NCI-H146 treated with DMSO at 0.1 percent for 48 hours (cell line): ENCODE results near the gene NUP188.

Experiments
- DNase-seq: peaks from one replicate; lab custom pipeline; 2025; ENCODE audit not compliant: unreplicated experiment; lab: John Stamatoyannopoulos, UW

The NUP188 gene

GRCh38 chr9:128947527-128948301 is at the start of gene NUP188, which contains the start of gene DOLK:
Gene NUP188 (plus strand): TSS chr9:128947699. CDS start chr9:128947720, 21 bp downstream.
Gene DOLK (minus strand): TSS chr9:128947603. CDS start chr9:128947303, 300 bp downstream.
- DNase-seq, result peak; percentile 49

- no peak for DNase-seq
These were observed 49.1 kb upstream of the NUP188 start for GRCh38 chr9:128898382-128898781.

- DNase-seq, result no peak
These were observed 48.5 kb upstream of the NUP188 start for GRCh38 chr9:128898845-128899565.

- DNase-seq, result no peak
These were observed 47.8 kb upstream of the NUP188 start for GRCh38 chr9:128899566-128900322.

- no peak for DNase-seq
These were observed 46.1 kb upstream of the NUP188 start for GRCh38 chr9:128901379-128901778.

- DNase-seq, result no peak
These were observed 45.7 kb upstream of the NUP188 start for GRCh38 chr9:128901822-128902221.

GRCh38 chr9:128902351-128903078 is 45.0 kb upstream of the NUP188 start:
- no peak for DNase-seq

GRCh38 chr9:128903079-128903461 is 44.4 kb upstream of the NUP188 start:
- no peak for DNase-seq

- no peak for DNase-seq
These were observed 43.5 kb upstream of the NUP188 start for GRCh38 chr9:128903871-128904620.

GRCh38 chr9:128905964-128906363 is 41.5 kb upstream of the NUP188 start:
- DNase-seq, result no peak

GRCh38 chr9:128906741-128907140 is 40.8 kb upstream of the NUP188 start:
- DNase-seq, result no peak

GRCh38 chr9:128908372-128908771 is 39.1 kb upstream of the NUP188 start:
- DNase-seq, result no peak

- no peak for DNase-seq
These were observed 37.6 kb upstream of the NUP188 start for GRCh38 chr9:128909859-128910258.

- DNase-seq, result no peak
These were observed 36.6 kb upstream of the NUP188 start for GRCh38 chr9:128910906-128911305.

- no peak for DNase-seq
These were observed 35.9 kb upstream of the NUP188 start for GRCh38 chr9:128911529-128912035.

GRCh38 chr9:128912270-128912853 is 35.1 kb upstream of the NUP188 start:
- DNase-seq, result no peak

- no peak for DNase-seq
These were observed 34.2 kb upstream of the NUP188 start for GRCh38 chr9:128913048-128913900.

GRCh38 chr9:128913995-128914772 is 33.3 kb upstream of the NUP188 start:
- no peak for DNase-seq
